Endodermal cell (in vitro differentiated cells): ENCODE results near the gene NDUFS6. TPM values are rescaled to one million over a fixed set of nuclear protein-coding genes. Genes with fewer than 3 reads are reported as not detected.

Experiments
- DNase-seq: peaks from one replicate; pipeline ENCODE4 v3.0.0-alpha.2; 2017
- H3K27ac ChIP-seq: 2 replicates; pipeline ENCODE4 v1.5.1; 2013; ENCODE audit warnings: mild to moderate bottlenecking, low read depth, low read length, moderate library complexity
- H3K27me3 ChIP-seq: 2 replicates; pipeline ENCODE4 v1.6.1; 2013; ENCODE audit warnings: mild to moderate bottlenecking, low read length, moderate library complexity; ENCODE audit not compliant: insufficient read depth, control insufficient read depth, poor library complexity, severe bottlenecking
- H3K36me3 ChIP-seq: 2 replicates; pipeline ENCODE4 v1.7.0; 2013; ENCODE audit warnings: mild to moderate bottlenecking, low read length, moderate library complexity; ENCODE audit not compliant: control insufficient read depth, insufficient read depth
- H3K4me1 ChIP-seq: one replicate; pipeline ENCODE4 v1.7.0; 2013; ENCODE audit warnings: low read length; ENCODE audit not compliant: control insufficient read depth, insufficient read depth
- H3K4me3 ChIP-seq: 2 replicates; pipeline ENCODE4 v1.5.1; 2013; ENCODE audit warnings: mild to moderate bottlenecking, low read length, moderate library complexity
- H3K9ac ChIP-seq: 2 replicates; pipeline ENCODE4 v1.6.1; 2013; ENCODE audit warnings: mild to moderate bottlenecking, low read length, moderate library complexity; ENCODE audit not compliant: poor library complexity, severe bottlenecking; ENCODE audit errors: extremely low read depth
- H3K9me3 ChIP-seq: 2 replicates; pipeline ENCODE4 v1.6.1; 2013; ENCODE audit warnings: mild to moderate bottlenecking, low read length, moderate library complexity; ENCODE audit not compliant: control insufficient read depth
- H3K27ac Mint-ChIP-seq: 2 replicates; pipeline ENCODE4 v1.8.0; 2020; ENCODE audit warnings: mixed read lengths
- H3K27me3 Mint-ChIP-seq: 2 replicates; pipeline ENCODE4 v1.8.0; 2021; ENCODE audit warnings: mild to moderate bottlenecking, mixed read lengths; ENCODE audit not compliant: insufficient read depth
- H3K36me3 Mint-ChIP-seq: 2 replicates; pipeline ENCODE4 v1.8.0; 2020; ENCODE audit warnings: low read depth, mixed read lengths
- H3K4me1 Mint-ChIP-seq: 2 replicates; pipeline ENCODE4 v1.8.0; 2020; ENCODE audit warnings: mixed read lengths
- H3K4me3 Mint-ChIP-seq: 2 replicates; pipeline ENCODE4 v1.8.0; 2020; ENCODE audit warnings: mild to moderate bottlenecking, moderate library complexity, mixed read lengths
- H3K9me3 Mint-ChIP-seq: 2 replicates; pipeline ENCODE4 v1.8.0; 2020; ENCODE audit warnings: mild to moderate bottlenecking, mixed read lengths
- CTCF ChIP-seq: fragments of 200-600 bp; sonication (generic); conservative IDR thresholded peaks from 2 replicates; pipeline ENCODE4 v1.5.0; 2021; ENCODE audit warnings: antibody characterized with exemption, mild to moderate bottlenecking
- WGBS, 2 experiments: methylation state at CpG; one replicate each; pipeline versions ENCODE4 v1.1.5 to v1.1.7; 2013; ENCODE audit warnings: missing lambda C conversion rate in 2 of 2, mixed read lengths in 1 of 2; ENCODE audit not compliant: insufficient coverage in 1 of 2, insufficient read length in 1 of 2; 5-methylcytosine and 5-hydroxymethylcytosine counted together
- total RNA-seq, 2 donors: library from RNA; stranded (reverse); fragmentation: NEBNext Ultra II Directional in 1 of 2; extraction: Animal tissue kit (Norgen Biotek cat#: 25700) in 1 of 2; gene quantifications; 2 replicates in 1 of 2; 3 replicates in 1 of 2; pipeline ENCODE4 v1.2.1, GENCODE V29; 2021

Gene NDUFS6
- total RNA-seq, 2 donors from 2014 or later, result 47.9 to 65.2 TPM

DNA sequence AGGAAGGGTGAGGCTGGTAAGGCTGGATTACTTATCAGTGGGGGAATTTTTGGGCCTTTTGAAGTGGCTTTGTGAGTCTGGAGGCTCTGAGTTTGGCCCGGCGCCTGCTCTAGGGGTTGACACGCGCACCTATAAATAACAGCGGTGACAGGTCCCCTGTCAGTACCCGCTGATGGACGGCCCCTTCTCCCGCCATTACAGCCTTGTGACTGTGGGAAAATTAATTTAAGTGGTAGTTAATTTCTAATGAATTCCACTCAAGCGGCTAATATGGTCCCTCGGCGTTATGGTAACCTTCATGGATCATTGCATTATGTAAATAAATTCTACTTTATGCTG is 18.0 kb upstream of the NDUFS6 start:
- H3K27me3 ChIP-seq, result no peaks in the 10 kb centered on the region
- Mint-ChIP-seq H3K9me3 (no peaks in the 10 kb centered on the region), H3K27ac (no peak overlapping the region), H3K4me1 (no peaks in the 10 kb centered on the region), H3K27me3 (no peaks in the 10 kb centered on the region), H3K4me3 (no peak overlapping the region), H3K36me3 (no peaks in the 10 kb centered on the region)
- WGBS, 2 experiments, result 91 to 97% methylated on average over 4 to 11 of the region's 11 CpGs
- DNase-seq, result no peak
- no peaks in the 10 kb centered on the region for H3K36me3 ChIP-seq
- H3K9ac ChIP-seq, result no peak overlapping the region
- H3K9me3 ChIP-seq, result no peaks in the 10 kb centered on the region
- no peaks in the 10 kb centered on the region for H3K4me1 ChIP-seq
- H3K4me3 ChIP-seq, result no peak overlapping the region
- H3K27ac ChIP-seq, result no peak overlapping the region
- TF ChIP-seq CTCF, result no peak

- 85 to 86% methylated on average over 13 to 20 of the region's 20 CpGs for WGBS, 2 experiments
- H3K4me3 Mint-ChIP-seq, result no peak overlapping the region
- Histone ChIP-seq H3K36me3 (no peaks in the 10 kb centered on the region), H3K27me3 (no peaks in the 10 kb centered on the region), H3K4me3 (no peak overlapping the region), H3K9ac (no peak overlapping the region), H3K9me3 (no peaks in the 10 kb centered on the region), H3K4me1 (no peaks in the 10 kb centered on the region), H3K27ac (no peak overlapping the region)
- no peaks in the 10 kb centered on the region for H3K36me3 Mint-ChIP-seq
- DNase-seq, result no peak
- no peak overlapping the region for H3K27ac Mint-ChIP-seq
- H3K9me3 Mint-ChIP-seq, result no peaks in the 10 kb centered on the region
- no peaks in the 10 kb centered on the region for H3K4me1 Mint-ChIP-seq
- no peak for TF ChIP-seq CTCF
- H3K27me3 Mint-ChIP-seq, result no peaks in the 10 kb centered on the region
These were observed 16.8 kb upstream of the NDUFS6 start for GRCh38 chr5:1784197-1785050.

DNA sequence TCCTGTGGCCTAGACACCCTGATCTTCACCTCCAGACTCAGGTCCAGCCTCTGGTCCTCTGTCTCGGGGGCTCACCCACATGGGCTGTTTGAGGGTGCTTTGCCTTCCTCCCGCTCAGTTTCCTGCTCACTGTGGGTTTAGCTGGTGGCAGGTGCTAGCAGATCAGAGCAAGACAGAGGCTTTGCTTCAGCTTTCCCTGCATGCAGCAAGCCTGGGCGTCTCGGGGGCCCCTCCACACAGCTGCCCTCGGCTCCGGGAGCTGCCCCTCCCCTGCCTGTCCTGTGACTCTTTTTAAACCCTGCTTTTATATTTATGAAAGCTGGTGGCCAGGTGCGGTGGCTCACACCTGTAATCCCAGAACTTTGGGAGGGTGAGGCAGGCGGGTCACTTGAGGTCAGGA is 16.1 kb upstream of the NDUFS6 start:
- no peak for TF ChIP-seq CTCF
- no peaks in the 10 kb centered on the region for H3K9me3 Mint-ChIP-seq
- 92 to 96% methylated on average over 5 to 8 of the region's 8 CpGs for WGBS, 2 experiments
- Histone ChIP-seq H3K9me3 (no peaks in the 10 kb centered on the region), H3K36me3 (no peaks in the 10 kb centered on the region), H3K4me1 (no peaks in the 10 kb centered on the region), H3K4me3 (no peak overlapping the region), H3K9ac (no peak overlapping the region), H3K27ac (no peak overlapping the region), H3K27me3 (no peaks in the 10 kb centered on the region)
- H3K36me3 Mint-ChIP-seq, result no peaks in the 10 kb centered on the region
- no peaks in the 10 kb centered on the region for H3K27me3 Mint-ChIP-seq
- H3K4me1 Mint-ChIP-seq, result no peaks in the 10 kb centered on the region
- no peak overlapping the region for H3K4me3 Mint-ChIP-seq
- no peak overlapping the region for H3K27ac Mint-ChIP-seq
- no peak for DNase-seq
